Heart left ventricle (tissue), 16 donors: ENCODE measurements around the gene OR4D2. TPM values are rescaled to one million over a fixed set of nuclear protein-coding genes. Genes with fewer than 3 reads are reported as not detected.

Experiments used
- ATAC-seq, 4 donors: fragments of 200-7000 bp; cut with Tn5 transposase; one replicate each; pipeline ENCODE4 v1.9.1; 2020 to 2022; ENCODE audit warnings: moderate library complexity in 4 of 4, mild to moderate bottlenecking in 3 of 4, moderate number of reproducible peaks in 1 of 4
- DNase-seq, 5 donors: peaks; one replicate each; pipeline ENCODE4 v3.0.0-alpha.2; 2020
- H3K27ac ChIP-seq, 12 donors: fragments of 200-600 bp; sonication (generic) in 4 of 12; one replicate each; pipeline versions ENCODE4 v1.5.0 to v1.8.0; 2016 to 2022; ENCODE audit warnings: mild to moderate bottlenecking in 2 of 12
- H3K27me3 ChIP-seq, 9 donors: fragments of 200-600 bp; sonication (generic) in 2 of 9; one replicate each; pipeline versions ENCODE4 v1.5.1 to v1.8.0; 2016 to 2022; ENCODE audit warnings: mild to moderate bottlenecking in 3 of 9
- H3K36me3 ChIP-seq, 9 donors: fragments of 200-600 bp; sonication (generic) in 2 of 9; one replicate each; pipeline versions ENCODE4 v1.5.0 to v1.8.0; 2018 to 2022; ENCODE audit warnings: mild to moderate bottlenecking in 2 of 9
- H3K4me1 ChIP-seq, 12 donors: fragments of 200-600 bp; sonication (generic) in 4 of 12; one replicate each; pipeline versions ENCODE4 v1.5.0 to v1.8.0; 2016 to 2022; ENCODE audit warnings: mild to moderate bottlenecking in 3 of 12
- H3K4me3 ChIP-seq, 12 donors: fragments of 200-600 bp; sonication (generic) in 4 of 12; one replicate each; pipeline versions ENCODE4 v1.5.0 to v1.8.0; 2017 to 2022; ENCODE audit warnings: mild to moderate bottlenecking in 9 of 12, moderate library complexity in 4 of 12
- H3K9me3 ChIP-seq, 12 donors: fragments of 200-600 bp; sonication (generic) in 4 of 12; one replicate each; pipeline versions ENCODE4 v1.5.0 to v1.8.0; 2016 to 2022; ENCODE audit warnings: mild to moderate bottlenecking in 1 of 12
- POLR2A ChIP-seq, 2 donors: fragments of 450-650 bp; IDR thresholded peaks; one replicate each; pipeline ENCODE4 v1.6.1; 2017; ENCODE audit warnings: antibody characterized with exemption in 2 of 2, mild to moderate bottlenecking in 2 of 2, moderate library complexity in 2 of 2
- WGBS, 4 donors: extraction: QIAGEN DNeasy Blood & Tissue Kit in 2 of 4; methylation state at CpG; one replicate each; pipeline versions ENCODE4 v1.1.5 to v1.1.7; 2013 to 2018; 5-methylcytosine and 5-hydroxymethylcytosine counted together
- intact Hi-C, 10 donors: fragments of 100-400 bp; cut with DNase I; formaldehyde crosslinking; loops; one replicate each; pipeline versions ENCODE4 v1.11.1 to v1.14.2; 2022
- polyA plus RNA-seq, 2 donors: library from polyadenylated mRNA; stranded (reverse); fragments of 200-250 nt; gene quantifications; one replicate each; pipeline ENCODE4 v1.2.3, GENCODE V29; 2013
- total RNA-seq, 9 donors: library from RNA; depleted of rRNA in 2 of 9; stranded (reverse); fragments of >200 nt in 2 of 9; fragmentation: NEBNext Ultra II Directional in 3 of 9; extraction: Animal tissue kit (Norgen Biotek cat#: 25700) in 3 of 9; gene quantifications; one replicate each; pipeline versions ENCODE4 v1.1.0 to v1.2.4, GENCODE V29; 2016 to 2023
- TF ChIP-seq, protein P1 (sequence below), 12 donors: fragments of 200-600 bp; sonication (generic) in 4 of 12; IDR thresholded peaks; one replicate each; pipeline versions ENCODE4 v1.5.0 to v1.8.0; 2018 to 2022; ENCODE audit warnings: antibody characterized with exemption in 12 of 12, mild to moderate bottlenecking in 5 of 12
- donor health status: ischemic (EF 13 %, LVEDD 7.1; RV severe dilation, severe dysfunction).
- donor health status: healthy with polysubstance abuse.
- donor health status: DM: no; HTN: yes; CAD: no.
- donor health status: DM: no; HTN: no; CAD: no.
- donor health status: ischemic (EF 25% LVEDD 6.9; RV normal size, moderate dysfunction).
- donor health status: ischemic (EF 25% LVEDD 5.7; RV mildly dilated, moderate dysfunction).
- donor health status: healthy.
- donor health status: DM: yes; HTN: yes; CAD: no.
- donor health status: ischemic (EF 35%, LVEDD 5.7; RV mildly dilated, moderate dysfunction).
- donor health status: nonischemic (EF 11% LVEDD 7.7; RV severe dilation, severe dysfunction).
- donor health status: DM: yes; HTN: yes; CAD: no.
- donor health status: PGD.
- donor health status: ischemic (EF 29% LVEDD 5.4; RV normal size, mild dysfunction).
- donor health status: nonischemic (EF 23%, LVEDD 6.1; RV moderate dilation, normal function).

OR4D2 gene
- total and polyA plus RNA-seq, 11 donors: not detected

DNA sequence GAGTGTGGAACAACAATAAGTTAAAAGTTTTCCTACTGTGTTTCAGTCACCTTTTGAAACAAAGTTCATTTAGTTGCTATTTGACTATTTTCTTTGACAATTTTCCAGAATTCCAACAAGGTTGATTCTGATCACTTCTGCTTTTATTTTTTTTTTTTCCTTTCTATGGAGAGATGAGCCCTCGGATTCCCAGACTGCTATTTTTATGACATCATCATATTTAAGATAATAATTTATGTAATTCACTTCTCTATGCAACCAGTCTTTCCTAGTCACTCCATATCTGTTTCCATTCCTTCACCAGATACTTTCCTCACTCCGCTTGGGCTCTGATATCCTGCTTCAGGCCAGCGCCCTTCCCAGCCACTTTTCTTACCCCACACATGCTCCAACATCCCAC lies 8.1 kb downstream of the OR4D2 start:
- no peak for TF ChIP-seq POLR2A (IDR thresholded peaks at IDR 0.05)
- TF ChIP-seq, protein P1, sequence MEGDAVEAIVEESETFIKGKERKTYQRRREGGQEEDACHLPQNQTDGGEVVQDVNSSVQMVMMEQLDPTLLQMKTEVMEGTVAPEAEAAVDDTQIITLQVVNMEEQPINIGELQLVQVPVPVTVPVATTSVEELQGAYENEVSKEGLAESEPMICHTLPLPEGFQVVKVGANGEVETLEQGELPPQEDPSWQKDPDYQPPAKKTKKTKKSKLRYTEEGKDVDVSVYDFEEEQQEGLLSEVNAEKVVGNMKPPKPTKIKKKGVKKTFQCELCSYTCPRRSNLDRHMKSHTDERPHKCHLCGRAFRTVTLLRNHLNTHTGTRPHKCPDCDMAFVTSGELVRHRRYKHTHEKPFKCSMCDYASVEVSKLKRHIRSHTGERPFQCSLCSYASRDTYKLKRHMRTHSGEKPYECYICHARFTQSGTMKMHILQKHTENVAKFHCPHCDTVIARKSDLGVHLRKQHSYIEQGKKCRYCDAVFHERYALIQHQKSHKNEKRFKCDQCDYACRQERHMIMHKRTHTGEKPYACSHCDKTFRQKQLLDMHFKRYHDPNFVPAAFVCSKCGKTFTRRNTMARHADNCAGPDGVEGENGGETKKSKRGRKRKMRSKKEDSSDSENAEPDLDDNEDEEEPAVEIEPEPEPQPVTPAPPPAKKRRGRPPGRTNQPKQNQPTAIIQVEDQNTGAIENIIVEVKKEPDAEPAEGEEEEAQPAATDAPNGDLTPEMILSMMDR (IDR thresholded peaks at IDR 0.05): no peak
- Histone ChIP-seq H3K27me3 (peaks cover 0 to 24% (median 0%) of the 10 kb centered on the region in 9 donors), H3K4me3 (no peak overlapping the region), H3K4me1 (no peaks in the 10 kb centered on the region), H3K9me3 (no peaks in the 10 kb centered on the region), H3K36me3 (no peaks in the 10 kb centered on the region), H3K27ac (no peak overlapping the region)
- DNase-seq (no peak), ATAC-seq (no peak)
- WGBS, 4 donors: 48 to 50% (median 48%) methylated on average over 3 of the region's 3 CpGs
- intact Hi-C loops: no loop called here

GRCh38 chr17:58176200-58176599 lies 9.4 kb downstream of the OR4D2 start:
- WGBS, 4 donors: 40 to 41% (median 40%) methylated on average over 7 of the region's 7 CpGs
- ATAC-seq: no peak

DNA sequence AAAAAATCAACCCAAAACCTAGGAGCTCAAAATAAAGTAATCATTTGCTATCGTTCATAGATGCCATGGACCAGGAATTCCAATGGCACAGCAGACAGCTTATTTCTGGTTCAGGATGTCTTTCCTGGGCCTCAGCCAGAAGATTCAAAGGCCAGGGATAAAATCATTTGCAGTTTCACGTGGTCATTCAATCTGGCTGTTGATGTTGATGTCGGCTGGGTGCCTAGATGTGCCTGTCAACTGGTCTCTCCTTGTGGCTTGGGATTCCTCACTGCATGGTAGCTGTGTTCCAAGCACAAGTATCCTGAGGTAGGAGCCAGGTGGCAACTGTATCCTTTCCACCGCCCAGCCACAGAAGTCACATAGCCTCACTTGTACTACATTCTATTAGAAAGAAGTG lies 15.0 kb downstream of the OR4D2 start:
- Histone ChIP-seq H3K27ac (no peak overlapping the region), H3K4me3 (no peak overlapping the region), H3K36me3 (no peaks in the 10 kb centered on the region), H3K4me1 (no peaks in the 10 kb centered on the region), H3K9me3 (no peaks in the 10 kb centered on the region), H3K27me3 (peaks cover 0 to 16% (median 0%) of the 10 kb centered on the region in 9 donors)
- ATAC-seq: no peak
- intact Hi-C loops: no loop called here
- TF ChIP-seq POLR2A (IDR thresholded peaks at IDR 0.05): no peak
- TF ChIP-seq, protein P1 (IDR thresholded peaks at IDR 0.05): no peak
- DNase-seq: no peak
- 56 to 69% (median 66%) methylated on average over 4 of the region's 4 CpGs for WGBS, 4 donors

More at GRCh38 chr17:58176200-58176599, 9.4 kb downstream of the OR4D2 start:
- Histone ChIP-seq H3K4me1 (no peaks in the 10 kb centered on the region), H3K27me3 (peaks cover 0 to 18% (median 0%) of the 10 kb centered on the region in 9 donors), H3K4me3 (no peak overlapping the region), H3K36me3 (no peaks in the 10 kb centered on the region), H3K27ac (no peak overlapping the region), H3K9me3 (no peaks in the 10 kb centered on the region)
- intact Hi-C loops: no loop called here
- TF ChIP-seq, protein P1 (IDR thresholded peaks at IDR 0.05): no peak
- no peak for TF ChIP-seq POLR2A (IDR thresholded peaks at IDR 0.05)
- DNase-seq: no peak

GRCh38 chr17:58183514-58183913 lies 16.7 kb downstream of the OR4D2 start:
- no peaks in the 10 kb centered on the region for H3K4me1 ChIP-seq
- intact Hi-C loops: no loop called here
- no peaks in the 10 kb centered on the region for H3K36me3 ChIP-seq
- H3K9me3 ChIP-seq: no peaks in the 10 kb centered on the region
- no peak for DNase-seq
- WGBS, 4 donors: 65 to 92% (median 81%) methylated on average over 4 of the region's 4 CpGs
- no peak for TF ChIP-seq POLR2A (IDR thresholded peaks at IDR 0.05)
- TF ChIP-seq, protein P1 (IDR thresholded peaks at IDR 0.05): no peak
- peaks cover 0 to 14% (median 0%) of the 10 kb centered on the region in 9 donors for H3K27me3 ChIP-seq
- ATAC-seq: no peak
- H3K4me3 ChIP-seq: no peak overlapping the region
- H3K27ac ChIP-seq: no peak overlapping the region
